Dedifferentiated amniotic fluid mesenchymal stem cell (primary cell): Measurements from ENCODE around the gene EDC4.
A peak's percentile ranks its signal among the peaks of the same experiment; 100 is the strongest.

ENCODE experiments used
- DNase-seq: peaks from one replicate; pipeline ENCODE4 v3.0.0-alpha.2; 2016; ENCODE audit errors: extremely low spot score

EDC4 gene

GRCh38 chr16:67878846-67879245, 6.0 kb downstream of the EDC4 start:
- no peak for DNase-seq

- DNase-seq: no peak
Measured at GRCh38 chr16:67879462-67879861, 6.6 kb downstream of the EDC4 start.

- DNase-seq: no peak
Measured at GRCh38 chr16:67879936-67880335, 7.1 kb downstream of the EDC4 start.

GRCh38 chr16:67880584-67880983, 7.7 kb downstream of the EDC4 start:
- DNase-seq: no peak

- no peak for DNase-seq
Measured at GRCh38 chr16:67881621-67882161, 8.8 kb downstream of the EDC4 start.

- no peak for DNase-seq
Measured at GRCh38 chr16:67882374-67883145, 9.7 kb downstream of the EDC4 start.

GRCh38 chr16:67883146-67883871, 10.5 kb downstream of the EDC4 start:
- DNase-seq: no peak

- DNase-seq: no peak
Measured at GRCh38 chr16:67883872-67884261, 11.0 kb downstream of the EDC4 start.

- peak; percentile 47 for DNase-seq
Measured at GRCh38 chr16:67884684-67885083, 11.8 kb downstream of the EDC4 start, which contains the start of gene NRN1L. NRN1L (plus strand) TSS chr16:67884885; CDS start chr16:67884904, 19 bp downstream.

GRCh38 chr16:67885545-67885944, 12.7 kb downstream of the EDC4 start:
- no peak for DNase-seq

GRCh38 chr16:67885976-67886375, 13.1 kb downstream of the EDC4 start:
- DNase-seq: no peak

GRCh38 chr16:67886387-67886786, 13.5 kb downstream of the EDC4 start:
- no peak for DNase-seq

GRCh38 chr16:67888331-67888730, 15.5 kb downstream of the EDC4 start:
- no peak for DNase-seq

- no peak for DNase-seq
Measured at GRCh38 chr16:67892375-67892774, 19.5 kb downstream of the EDC4 start.

GRCh38 chr16:67892899-67893742, 20.3 kb downstream of the EDC4 start, which contains the start of gene PSKH1:
PSKH1 (plus strand) TSS chr16:67893254; CDS start chr16:67908750, 15,496 bp downstream.
- peak; percentile 95 for DNase-seq

GRCh38 chr16:67893743-67894399, 21.0 kb downstream of the EDC4 start:
- no peak for DNase-seq

- DNase-seq: no peak
Measured at GRCh38 chr16:67897231-67897630, 24.4 kb downstream of the EDC4 start.

GRCh38 chr16:67901734-67902133, 28.9 kb downstream of the EDC4 start:
- DNase-seq: no peak

GRCh38 chr16:67902831-67903230, 30.0 kb downstream of the EDC4 start:
- no peak for DNase-seq

- no peak for DNase-seq
Measured at GRCh38 chr16:67907397-67908180, 34.7 kb downstream of the EDC4 start.
